DLD1 (cell line): ENCODE results near the gene CTBP2.
"Not testable (repeated sequence)": the region's sequence is repeated elsewhere in the genome, so short reads cannot be mapped to it uniquely, and the experiment has no call there.

Experiments used
- in situ Hi-C: cut with HindIII; loops from 2 replicates; pipeline ENCODE4 v1.10.0; 2017; ENCODE audit warnings: low sequenced_read_pairs

The CTBP2 gene

GRCh38 chr10:125091891-125092290 lies 68.5 kb downstream of the CTBP2 start:
- in situ Hi-C loops, result no loop called here

GRCh38 chr10:125089469-125089868 lies 70.9 kb downstream of the CTBP2 start:
- in situ Hi-C loops, result no loop called here

DNA sequence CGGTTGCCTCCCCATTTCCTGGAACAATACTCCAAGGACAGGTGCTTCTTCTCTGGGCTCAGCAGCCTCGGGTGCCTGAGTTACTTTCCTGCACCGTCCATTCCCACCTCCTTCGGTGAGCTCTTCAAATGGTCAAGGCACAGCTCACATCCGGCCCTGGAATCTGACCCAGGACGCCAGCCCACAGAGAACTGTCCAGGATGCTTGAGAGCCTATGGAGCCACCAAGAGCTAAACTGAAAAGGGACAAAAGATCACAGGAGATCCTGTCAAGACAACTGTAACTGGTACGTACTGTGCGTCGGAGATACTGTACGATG lies 72.5 kb downstream of the CTBP2 start:
- in situ Hi-C loops, result no loop called here

DNA sequence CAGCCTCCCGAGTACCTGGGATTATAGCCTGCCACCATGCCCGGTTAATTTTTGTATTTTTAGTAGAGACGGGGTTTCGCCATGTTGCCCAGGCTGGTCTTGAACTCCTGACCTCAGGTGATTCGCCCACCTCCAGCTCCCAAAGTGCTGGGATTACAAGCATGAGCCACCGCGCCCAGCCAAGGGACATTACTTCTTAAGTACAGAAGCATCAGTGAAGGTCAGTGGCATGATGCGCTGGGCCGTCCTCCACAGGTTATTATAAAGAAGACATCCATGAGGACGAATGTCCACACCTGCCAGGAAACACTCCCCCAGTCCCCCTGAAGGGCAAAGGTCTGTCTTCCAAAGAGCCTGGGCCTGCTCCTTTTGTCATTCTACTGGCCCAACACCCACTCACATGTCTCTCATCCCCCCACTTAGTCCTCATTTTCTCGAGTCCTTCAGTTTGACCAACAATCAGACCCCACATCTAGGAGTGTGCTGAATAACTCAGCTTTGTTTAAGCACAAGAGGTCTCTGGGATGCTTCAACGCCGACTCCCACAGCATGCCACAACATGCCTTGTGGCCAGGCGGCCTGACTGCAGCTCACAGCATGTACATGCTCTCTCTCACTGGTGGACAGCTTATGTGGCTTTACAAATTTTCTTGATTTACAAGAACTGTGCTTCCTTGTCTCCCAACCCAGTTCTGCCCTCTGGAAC lies 73.0 kb downstream of the CTBP2 start:
- in situ Hi-C loops, result no loop called here

DNA sequence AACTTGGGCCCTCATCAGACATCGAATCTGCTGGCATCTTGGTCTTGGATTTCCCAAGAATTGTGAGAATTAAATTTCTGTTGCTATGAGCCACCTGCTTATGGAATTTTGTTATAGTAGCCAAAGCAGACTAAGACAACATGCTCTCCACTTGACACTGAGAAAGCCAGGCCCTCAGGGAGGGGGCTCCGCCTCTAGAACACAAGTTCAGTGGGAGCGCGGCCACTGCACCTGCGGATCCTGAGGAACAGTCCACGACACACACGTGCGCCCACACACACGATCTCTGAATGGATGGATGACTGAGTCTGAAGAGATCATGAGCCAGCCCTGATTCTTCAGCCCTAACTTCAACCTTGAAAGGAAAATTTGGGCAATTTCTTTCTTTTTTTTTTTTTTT lies 73.7 kb downstream of the CTBP2 start:
- in situ Hi-C loops, result no loop called here

- in situ Hi-C loops, result no loop called here
Measured at GRCh38 chr10:125085258-125086054, 74.9 kb downstream of the CTBP2 start.

DNA sequence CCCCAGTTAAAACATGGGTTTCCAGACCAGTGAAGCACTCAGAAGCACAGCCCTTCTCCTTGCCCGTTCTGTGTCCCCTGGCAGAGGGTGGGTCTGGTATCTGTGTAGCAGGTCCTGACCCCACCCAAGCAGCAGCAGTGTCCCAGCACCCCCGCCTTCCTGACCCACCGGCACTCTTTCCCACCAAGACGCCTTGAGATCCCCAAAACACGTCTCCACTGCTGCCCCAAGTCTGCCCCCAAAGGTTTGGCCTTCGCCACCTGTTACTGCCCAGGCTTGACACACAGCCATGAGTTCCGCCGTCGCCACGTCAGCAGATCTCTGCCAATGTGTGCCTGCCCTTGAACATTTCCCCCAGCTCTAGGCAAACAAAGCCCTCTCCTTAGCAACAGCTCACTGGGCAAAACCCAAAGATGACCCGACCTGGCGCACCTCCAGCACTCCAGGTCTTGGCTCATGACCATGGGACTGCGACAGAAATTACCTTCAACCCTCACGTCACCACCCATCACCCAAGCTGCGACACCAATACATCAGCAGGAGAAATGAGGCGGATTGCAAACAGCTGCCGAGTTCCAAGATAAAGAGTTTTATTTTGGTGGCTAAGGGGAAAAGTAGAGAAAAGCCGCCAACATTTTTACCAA lies 75.6 kb downstream of the CTBP2 start:
- in situ Hi-C loops, result no loop called here

GRCh38 chr10:125084191-125084613 lies 76.2 kb downstream of the CTBP2 start:
- in situ Hi-C loops, result no loop called here

- in situ Hi-C loops, result no loop called here
Measured at GRCh38 chr10:125083576-125083920, 76.8 kb downstream of the CTBP2 start.

GRCh38 chr10:125082881-125083575 lies 77.3 kb downstream of the CTBP2 start:
- in situ Hi-C loops, result no loop called here

DNA sequence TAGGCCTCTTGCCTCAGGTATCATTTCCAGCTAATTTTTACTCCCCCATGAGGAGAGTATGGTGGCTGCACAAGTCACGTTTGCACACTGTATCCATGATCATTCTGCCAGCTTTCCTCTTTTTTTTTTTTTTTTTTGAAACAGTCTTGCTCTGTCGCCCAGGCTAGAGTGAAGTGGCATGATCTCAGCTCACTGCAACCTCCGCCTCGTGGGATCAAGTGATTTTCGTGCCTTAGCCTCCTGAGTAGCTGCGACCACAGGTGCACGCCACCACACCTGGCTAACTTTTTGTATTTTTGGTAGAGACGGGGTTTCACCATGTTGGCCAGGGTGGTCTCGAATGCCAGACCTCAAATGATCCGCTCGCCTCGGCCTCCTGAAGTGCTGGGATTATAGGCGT lies 77.9 kb downstream of the CTBP2 start:
- in situ Hi-C loops, result not testable (repeated sequence)

DNA sequence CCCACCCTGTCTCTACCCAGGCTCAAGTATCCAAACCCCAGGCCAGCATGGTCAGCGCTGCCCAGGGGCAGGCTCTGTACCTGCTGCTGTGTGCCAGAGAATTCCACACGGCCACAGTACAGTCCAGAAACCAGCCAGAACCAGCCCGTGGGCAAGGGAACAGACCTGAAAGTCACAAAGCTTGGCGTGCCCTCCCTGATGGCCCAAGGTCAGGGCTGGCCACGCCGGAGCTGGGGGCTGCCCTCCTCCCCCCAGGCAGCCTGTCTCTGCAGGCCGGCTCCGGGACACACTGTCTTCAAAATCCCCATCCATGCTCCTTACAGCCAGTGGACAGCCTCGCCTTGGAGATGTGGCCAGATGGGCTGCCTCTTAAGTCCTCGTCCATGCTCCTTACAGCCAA lies 78.4 kb downstream of the CTBP2 start:
- in situ Hi-C loops, result no loop called here

- in situ Hi-C loops, result no loop called here
Measured at GRCh38 chr10:125080984-125081383, 79.4 kb downstream of the CTBP2 start.

GRCh38 chr10:125080296-125080695 lies 80.1 kb downstream of the CTBP2 start:
- in situ Hi-C loops, result no loop called here

- in situ Hi-C loops, result no loop called here
Measured at GRCh38 chr10:125079091-125079600, 81.2 kb downstream of the CTBP2 start.

- in situ Hi-C loops, result no loop called here
Measured at GRCh38 chr10:125076891-125077541, 83.3 kb downstream of the CTBP2 start.

GRCh38 chr10:125076121-125076825 lies 84.1 kb downstream of the CTBP2 start:
- in situ Hi-C loops, result no loop called here

- in situ Hi-C loops, result no loop called here
Measured at GRCh38 chr10:125073996-125074395, 86.4 kb downstream of the CTBP2 start.

GRCh38 chr10:125072794-125073193 lies 87.6 kb downstream of the CTBP2 start:
- in situ Hi-C loops, result no loop called here

GRCh38 chr10:125071008-125071407 lies 89.4 kb downstream of the CTBP2 start:
- in situ Hi-C loops, result no loop called here
